IMR-90 (cell line): ENCODE results near the gene UGT1A1. TPM values are rescaled to one million over a fixed set of nuclear protein-coding genes. Genes with fewer than 3 reads are reported as not detected.
A peak's percentile ranks its signal among the peaks of the same experiment; 100 is the strongest.

Experiments
- ATAC-seq: fragments of 200-7000 bp; cut with Tn5 transposase; 2 replicates; pipeline ENCODE4 v1.9.1; 2020; ENCODE audit warnings: low read depth, mild to moderate bottlenecking, moderate library complexity
- Bru-seq: library from RNA; stranded (reverse); fragments of 400-500 nt; gene quantifications from one replicate; lab custom pipeline; 2021; lab: Mats Ljungman, UMichigan
- BruChase-seq, 2 experiments: library from RNA; stranded (reverse); fragments of 400-500 nt; gene quantifications; one replicate each; lab custom pipeline; 2021; lab: Mats Ljungman, UMichigan
- BruUV-seq: library from RNA; stranded (reverse); fragments of 400-500 nt; replicated peaks from 2 replicates; lab custom pipeline; 2021; lab: Mats Ljungman, UMichigan
- CTCF ChIA-PET: fragments of 300-600 bp; formaldehyde crosslinking; extraction: SDS; loops from one replicate; lab custom pipeline; 2021; ENCODE audit warnings: antibody characterized with exemption; lab: Yijun Ruan, JAX
- POLR2A ChIA-PET: fragments of 300-600 bp; sonication (Branson Sonifier 250); formaldehyde crosslinking; loops from one replicate; lab custom pipeline; 2022; ENCODE audit warnings: antibody characterized with exemption; ENCODE audit not compliant: unreplicated experiment; lab: Charles Lee
- DNase-seq: peaks from one replicate; pipeline ENCODE4 v3.0.0; 2013
- H2AFZ ChIP-seq: replicated peaks from 2 replicates; pipeline ENCODE3; 2013; ENCODE audit warnings: low read length, mild to moderate bottlenecking; ENCODE audit not compliant: poor library complexity
- H2AK5ac ChIP-seq: 2 replicates; pipeline ENCODE4 v1.6.1; 2013; ENCODE audit warnings: low read depth, low read length, inconsistent platforms
- H2AK9ac ChIP-seq: replicated peaks from 2 replicates; pipeline ENCODE3; 2013; ENCODE audit warnings: mild to moderate bottlenecking, low read depth, low read length, moderate library complexity; ENCODE audit not compliant: poor library complexity
- H2BK120ac ChIP-seq: 2 replicates; pipeline ENCODE4 v1.6.1; 2013; ENCODE audit warnings: low read depth, low read length, inconsistent platforms
- H2BK15ac ChIP-seq: 3 replicates; pipeline ENCODE4 v1.6.1; 2013; ENCODE audit warnings: low read depth, low read length, inconsistent platforms
- H2BK20ac ChIP-seq: 2 replicates; pipeline ENCODE4 v1.6.1; 2013; ENCODE audit warnings: low read depth, mild to moderate bottlenecking, inconsistent platforms, low read length, moderate library complexity
- H2BK5ac ChIP-seq: 2 replicates; pipeline ENCODE4 v1.6.1; 2013; ENCODE audit warnings: mild to moderate bottlenecking, low read depth, low read length, inconsistent platforms; ENCODE audit not compliant: poor library complexity, severe bottlenecking
- H3K14ac ChIP-seq: replicated peaks from 2 replicates; pipeline ENCODE4 v1.6.1; 2013; ENCODE audit warnings: low read depth, low read length, inconsistent platforms
- H3K18ac ChIP-seq: 2 replicates; pipeline ENCODE4 v1.6.1; 2013; ENCODE audit warnings: low read depth, low read length, control low read depth
- H3K23ac ChIP-seq: 2 replicates; pipeline ENCODE4 v1.6.1; 2013; ENCODE audit warnings: low read depth, low read length, inconsistent platforms
- H3K27ac ChIP-seq: 2 replicates; pipeline ENCODE4 v1.5.1; 2013; ENCODE audit warnings: mild to moderate bottlenecking, control low read depth, low read length; ENCODE audit not compliant: insufficient read depth
- H3K27me3 ChIP-seq: 2 replicates; pipeline ENCODE4 v1.6.1; 2013; ENCODE audit warnings: low read length; ENCODE audit not compliant: control insufficient read depth, insufficient read depth
- H3K36me3 ChIP-seq: 2 replicates; pipeline ENCODE4 v1.6.1; 2013; ENCODE audit warnings: low read length, mixed read lengths; ENCODE audit not compliant: control insufficient read depth, insufficient read depth
- H3K4ac ChIP-seq: 2 replicates; pipeline ENCODE4 v1.6.1; 2013; ENCODE audit warnings: low read depth, low read length, inconsistent platforms
- H3K4me1 ChIP-seq: 2 replicates; pipeline ENCODE4 v1.6.1; 2013; ENCODE audit warnings: low read length, mixed read lengths; ENCODE audit not compliant: control insufficient read depth, insufficient read depth
- H3K4me2 ChIP-seq: 2 replicates; pipeline ENCODE4 v1.6.1; 2013; ENCODE audit warnings: low read depth, mild to moderate bottlenecking, control low read depth, low read length, moderate library complexity
- H3K4me3 ChIP-seq: 2 replicates; pipeline ENCODE4 v1.5.1; 2013; ENCODE audit warnings: low read depth, mild to moderate bottlenecking, control low read depth, low read length, moderate library complexity; ENCODE audit not compliant: insufficient read depth
- H3K56ac ChIP-seq: 2 replicates; pipeline ENCODE4 v1.6.1; 2013; ENCODE audit warnings: low read length, inconsistent platforms; ENCODE audit not compliant: insufficient read depth; ENCODE audit errors: extremely low read depth
- H3K79me1 ChIP-seq, 2 experiments: 2 replicates each; pipeline ENCODE4 v1.6.1; 2013; ENCODE audit warnings: low read length in 2 of 2, inconsistent platforms in 1 of 2, low read depth in 1 of 2
- H3K9ac ChIP-seq: 2 replicates; pipeline ENCODE4 v1.6.1; 2013; ENCODE audit warnings: low read depth, low read length, control low read depth
- H3K9me1 ChIP-seq: 2 replicates; pipeline ENCODE4 v1.6.1; 2013; ENCODE audit warnings: low read length, inconsistent platforms; ENCODE audit not compliant: insufficient read depth
- H3K9me3 ChIP-seq: 2 replicates; pipeline ENCODE4 v1.6.1; 2013; ENCODE audit warnings: low read length; ENCODE audit not compliant: control insufficient read depth, insufficient read depth
- H4K20me1 ChIP-seq: 2 replicates; pipeline ENCODE4 v1.6.1; 2013; ENCODE audit warnings: low read length, inconsistent platforms; ENCODE audit not compliant: insufficient read depth
- H4K5ac ChIP-seq: 2 replicates; pipeline ENCODE4 v1.6.1; 2013; ENCODE audit warnings: mild to moderate bottlenecking, low read depth, low read length, control low read depth
- H4K8ac ChIP-seq, 2 experiments: 2 replicates each; pipeline ENCODE4 v1.6.1; 2013; ENCODE audit warnings: low read depth in 2 of 2, low read length in 2 of 2, control low read depth in 1 of 2, inconsistent platforms in 1 of 2
- H4K91ac ChIP-seq: 2 replicates; pipeline ENCODE4 v1.6.1; 2013; ENCODE audit warnings: low read depth, low read length, inconsistent platforms; ENCODE audit not compliant: insufficient read depth
- MXI1 ChIP-seq: IDR thresholded peaks from 2 replicates; pipeline ENCODE4 v1.6.1; 2012; ENCODE audit warnings: low read depth, mild to moderate bottlenecking, low read length, moderate library complexity, borderline replicate concordance
- USF2 ChIP-seq: fragments of 150-350 bp; IDR thresholded peaks from 2 replicates; pipeline ENCODE4 v1.6.1; 2017; ENCODE audit warnings: mild to moderate bottlenecking, antibody characterized with exemption, low read length, low read depth
- WGBS, 2 experiments: methylation state at CpG; one replicate each; pipeline versions ENCODE4 v1.1.5 to v1.1.7; 2013; ENCODE audit warnings: missing lambda C conversion rate in 2 of 2; ENCODE audit not compliant: insufficient read length in 1 of 2; ENCODE audit errors: extremely low coverage in 2 of 2; 5-methylcytosine and 5-hydroxymethylcytosine counted together
- dilution Hi-C: fragments of 300-500 bp; cut with HindIII; formaldehyde crosslinking; loops from one replicate; pipeline ENCODE4 v1.14.3; 2018; ENCODE audit warnings: low sequenced_read_pairs; ENCODE audit not compliant: unreplicated experiment
- in situ Hi-C: fragments of 300-500 bp; cut with MboI; formaldehyde crosslinking; loops from 3 replicates; pipeline ENCODE4 v1.14.3; 2019; ENCODE audit warnings: low sequenced_read_pairs, inconsistent platforms, mixed read lengths
- intact Hi-C: fragments of 100-400 bp; cut with micrococcal nuclease; formaldehyde crosslinking; loops from 2 replicates; pipeline ENCODE4 v1.10.0; 2022
- long read RNA-seq: library from polyadenylated mRNA; unstranded; transcript quantifications from one replicate; pipeline ENCODE4 v2.0.0, GENCODE V29; 2021; ENCODE audit not compliant: unreplicated experiment
- polyA plus RNA-seq, 3 experiments: library from polyadenylated mRNA; depleted of rRNA; stranded (reverse); fragments of >200 nt; gene quantifications; 2 replicates each; pipeline ENCODE4 v1.2.3, GENCODE V29; 2012; ENCODE audit warnings: low replicate concordance in 1 of 3
- total RNA-seq: library from RNA; depleted of rRNA; stranded (reverse); fragments of >200 nt; gene quantifications from 2 replicates; pipeline ENCODE4 v1.2.3, GENCODE V29; 2012; rRNA removed

UGT1A1 gene
- total RNA-seq (not detected in 2 replicates), polyA plus RNA-seq (2012; rRNA removed) (not detected in 2 replicates), Bru-seq, nascent RNA (not detected), BruChase-seq, experiment 1, labeled RNA remaining after a 6-hour chase (not detected), BruChase-seq, experiment 2, labeled RNA remaining after a 2-hour chase (not detected)
- polyA plus RNA-seq (2012; cell fraction: cytosol; rRNA removed), result not detected in 2 replicates
- not detected in 2 replicates for polyA plus RNA-seq (2012; cell fraction: nucleus; rRNA removed; ENCODE audit: low replicate concordance)
- long read RNA-seq, partial matches to known transcripts, result 0 of 1 reads
- long read RNA-seq, other reads (novel, unspliced or antisense), result 1 of 1 reads

GRCh38 chr2:233760043-233760442, at the start of gene UGT1A1:
TSS of gene UGT1A1 (plus strand) at chr2:233760270. CDS start at chr2:233760288, 18 bp downstream.
- Histone ChIP-seq H3K27me3 (no peaks in the 10 kb centered on the region), H3K9me1 (0 out of 2 replicates have a peak, but pooled peaks cover 5% of the 10 kb centered on the region), H3K18ac (peak within 1 kb of the TSS; percentile 19; the same call in 1 of the 2 replicates), H3K36me3 (no peaks in the 10 kb centered on the region), H3K4me3 (no peak within 1 kb of the TSS), H2BK20ac (peak within 1 kb of the TSS; percentile 68; the same call in 1 of the 2 replicates), H3K4me2 (no peak within 1 kb of the TSS), H2AK5ac (peak within 1 kb of the TSS; percentile 49; the same call in 1 of the 2 replicates), H3K56ac (no peak within 1 kb of the TSS), H2BK15ac (no peak within 1 kb of the TSS; the same call in 2 of the 3 replicates), H3K79me1 (no peaks in the 10 kb centered on the region), H3K14ac (no peak within 1 kb of the TSS), H3K27ac (no peak within 1 kb of the TSS), H3K9me3 (no peaks in the 10 kb centered on the region), H4K91ac (peak within 1 kb of the TSS; percentile 35), H2AK9ac (no peak within 1 kb of the TSS), H3K23ac (no peak within 1 kb of the TSS), H3K4me1 (peaks cover 16% of the 10 kb centered on the region), H3K9ac (no peak within 1 kb of the TSS), H2BK120ac (peak within 1 kb of the TSS; percentile 65), H4K20me1 (no peaks in the 10 kb centered on the region), H2AFZ (peak within 1 kb of the TSS; percentile 62), H3K4ac (peak within 1 kb of the TSS; percentile 20; the same call in 1 of the 2 replicates), H2BK5ac (no peak within 1 kb of the TSS), H4K5ac (no peak within 1 kb of the TSS), H4K8ac (0 out of 4 replicates have a peak within 1 kb of the TSS, but pooled peaks of 1 of the 2 experiments have one; percentile 15)
- DNase-seq, result no peak
- no CpG with 5 or more reads among the region's 6 CpGs for WGBS, 2 experiments
- ChIA-PET POLR2A (no interaction called here), CTCF (no interaction called here)
- no TSS peak for BruUV-seq
- in situ Hi-C loops (no loop called here), dilution Hi-C loops (no loop called here), intact Hi-C loops (no loop called here)
- TF ChIP-seq MXI1, result no peak
- TF ChIP-seq USF2, result no peak; the same call in 1 of the 2 replicates
- no peak for ATAC-seq
